Memory B cell (primary cell): ENCODE results near the gene RAI1.
"Not testable (repeated sequence)": the region's sequence is repeated elsewhere in the genome, so short reads cannot be mapped to it uniquely, and the experiment has no call there.

Experiments
- ATAC-seq: fragments of 150-1000 bp; cut with Tn5 transposase; 2 replicates; pipeline ENCODE4 v1.10.0; 2021; ENCODE audit warnings: low read depth, mild to moderate bottlenecking, moderate library complexity
- DNase-seq, 2 donors: peaks; one replicate each; pipeline ENCODE4 v3.0.0; 2022; ENCODE audit warnings: low spot score in 2 of 2
- H3K27ac Mint-ChIP-seq: one replicate; pipeline ENCODE4 v1.8.0; 2022; ENCODE audit warnings: mild to moderate bottlenecking, moderate library complexity, mixed read lengths
- H3K27me3 Mint-ChIP-seq: one replicate; pipeline ENCODE4 v1.8.0; 2022; ENCODE audit warnings: mixed read lengths
- H3K36me3 Mint-ChIP-seq: one replicate; pipeline ENCODE4 v1.8.0; 2022; ENCODE audit warnings: mild to moderate bottlenecking, mixed read lengths
- H3K4me1 Mint-ChIP-seq: one replicate; pipeline ENCODE4 v1.8.0; 2022; ENCODE audit warnings: mixed read lengths
- H3K4me3 Mint-ChIP-seq: one replicate; pipeline ENCODE4 v1.8.0; 2022; ENCODE audit warnings: mild to moderate bottlenecking, moderate library complexity, mixed read lengths
- H3K9me3 Mint-ChIP-seq: one replicate; pipeline ENCODE4 v1.8.0; 2022; ENCODE audit warnings: mixed read lengths

RAI1 gene

DNA sequence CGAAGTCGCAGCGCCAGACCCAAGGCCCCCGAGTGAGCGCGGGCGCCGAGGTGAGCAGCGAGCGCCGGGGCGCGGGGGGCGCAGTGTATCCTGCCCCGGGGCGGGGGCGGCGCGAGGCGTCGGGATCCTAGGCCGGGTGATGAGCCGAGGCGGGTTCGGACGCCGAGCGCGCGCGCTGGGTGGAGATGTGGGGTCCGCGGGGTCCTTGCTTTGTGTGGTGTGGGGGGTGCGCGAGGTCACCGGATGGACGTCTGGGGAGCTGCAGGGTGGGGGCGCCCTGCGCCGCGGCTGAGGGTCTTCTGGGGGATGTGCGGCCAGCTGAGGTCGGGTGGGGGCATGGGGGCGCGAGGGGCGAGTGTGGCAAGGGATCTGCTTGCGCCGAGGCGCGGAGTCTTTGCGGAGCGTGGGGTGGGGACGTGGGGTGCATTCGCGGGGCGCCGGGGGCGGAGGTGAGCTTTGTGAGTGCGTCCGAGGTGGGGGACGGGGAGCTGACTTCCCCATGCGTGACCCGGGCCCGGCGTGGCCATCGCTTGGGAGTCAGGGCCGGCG lies 560 bp downstream of the RAI1 start:
- H3K4me3 Mint-ChIP-seq, result peak overlapping the region; percentile 88
- H3K4me1 Mint-ChIP-seq, result peaks cover 24% of the 10 kb centered on the region

GRCh38 chr17:17682293-17682736 lies 1.1 kb downstream of the RAI1 start:
- H3K9me3 Mint-ChIP-seq, result no peaks in the 10 kb centered on the region

More for the DNA sequence above, 560 bp downstream of the RAI1 start:
- ATAC-seq (peak; percentile 8), DNase-seq (peak; percentile 24 to 63)
- H3K27ac Mint-ChIP-seq, result peak overlapping the region; percentile 93
- no peaks in the 10 kb centered on the region for H3K36me3 Mint-ChIP-seq
- no peaks in the 10 kb centered on the region for H3K9me3 Mint-ChIP-seq
- peaks cover 5% of the 10 kb centered on the region for H3K27me3 Mint-ChIP-seq

GRCh38 chr17:17682737-17683680 lies 1.8 kb downstream of the RAI1 start:
- DNase-seq, result peak in 1 of 2 donors; percentile 50
- H3K4me1 Mint-ChIP-seq, result peaks cover 24% of the 10 kb centered on the region
- no peaks in the 10 kb centered on the region for H3K9me3 Mint-ChIP-seq
- peak overlapping the region; percentile 93 for H3K27ac Mint-ChIP-seq
- H3K27me3 Mint-ChIP-seq, result peaks cover 5% of the 10 kb centered on the region
- H3K4me3 Mint-ChIP-seq, result peak overlapping the region; percentile 88
- peak; percentile 58 for ATAC-seq
- H3K36me3 Mint-ChIP-seq, result no peaks in the 10 kb centered on the region

More at GRCh38 chr17:17682293-17682736, 1.1 kb downstream of the RAI1 start:
- peak; percentile 45 for ATAC-seq
- DNase-seq, result peak; percentile 65 to 77
- peaks cover 25% of the 10 kb centered on the region for H3K4me1 Mint-ChIP-seq
- no peaks in the 10 kb centered on the region for H3K36me3 Mint-ChIP-seq
- H3K27me3 Mint-ChIP-seq, result peaks cover 5% of the 10 kb centered on the region
- peak overlapping the region; percentile 88 for H3K4me3 Mint-ChIP-seq
- H3K27ac Mint-ChIP-seq, result peak overlapping the region; percentile 93

DNA sequence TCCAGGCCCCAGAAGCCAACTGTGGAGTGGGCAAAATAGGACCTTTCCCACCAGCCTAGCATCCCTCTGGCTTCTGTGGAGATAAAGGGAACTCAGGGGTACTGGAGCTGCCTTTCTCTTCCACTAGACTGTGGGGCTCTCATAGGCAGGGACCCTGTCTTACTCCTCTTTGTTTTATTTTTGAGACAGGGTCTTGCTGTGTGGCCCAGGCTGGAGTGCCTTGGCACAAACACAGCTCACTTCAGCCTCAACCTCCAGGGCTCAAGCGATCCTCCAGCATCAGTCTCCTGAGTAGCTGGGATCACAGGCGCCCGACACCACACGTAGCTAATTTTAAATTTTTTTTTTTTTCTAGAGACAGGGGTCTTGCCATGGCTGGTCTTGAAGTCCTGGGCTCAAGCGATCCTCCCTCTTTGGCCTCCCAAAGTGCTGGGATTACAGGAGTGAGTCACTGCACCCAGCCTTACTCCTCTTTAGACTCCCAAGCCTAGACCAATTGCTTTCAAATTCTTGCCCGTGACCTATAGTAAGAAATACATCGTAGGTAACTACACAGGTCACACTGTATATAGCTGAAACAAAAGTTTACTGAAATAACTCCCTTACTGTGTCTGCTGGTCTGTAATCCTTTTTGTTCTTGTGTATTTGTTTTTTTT lies 2.6 kb downstream of the RAI1 start:
- Mint-ChIP-seq H3K4me3 (peak overlapping the region; percentile 88), H3K9me3 (no peaks in the 10 kb centered on the region), H3K27me3 (peaks cover 2% of the 10 kb centered on the region), H3K4me1 (peaks cover 24% of the 10 kb centered on the region), H3K36me3 (no peaks in the 10 kb centered on the region), H3K27ac (peak overlapping the region; percentile 93)
- ATAC-seq (no peak), DNase-seq (no peak)

DNA sequence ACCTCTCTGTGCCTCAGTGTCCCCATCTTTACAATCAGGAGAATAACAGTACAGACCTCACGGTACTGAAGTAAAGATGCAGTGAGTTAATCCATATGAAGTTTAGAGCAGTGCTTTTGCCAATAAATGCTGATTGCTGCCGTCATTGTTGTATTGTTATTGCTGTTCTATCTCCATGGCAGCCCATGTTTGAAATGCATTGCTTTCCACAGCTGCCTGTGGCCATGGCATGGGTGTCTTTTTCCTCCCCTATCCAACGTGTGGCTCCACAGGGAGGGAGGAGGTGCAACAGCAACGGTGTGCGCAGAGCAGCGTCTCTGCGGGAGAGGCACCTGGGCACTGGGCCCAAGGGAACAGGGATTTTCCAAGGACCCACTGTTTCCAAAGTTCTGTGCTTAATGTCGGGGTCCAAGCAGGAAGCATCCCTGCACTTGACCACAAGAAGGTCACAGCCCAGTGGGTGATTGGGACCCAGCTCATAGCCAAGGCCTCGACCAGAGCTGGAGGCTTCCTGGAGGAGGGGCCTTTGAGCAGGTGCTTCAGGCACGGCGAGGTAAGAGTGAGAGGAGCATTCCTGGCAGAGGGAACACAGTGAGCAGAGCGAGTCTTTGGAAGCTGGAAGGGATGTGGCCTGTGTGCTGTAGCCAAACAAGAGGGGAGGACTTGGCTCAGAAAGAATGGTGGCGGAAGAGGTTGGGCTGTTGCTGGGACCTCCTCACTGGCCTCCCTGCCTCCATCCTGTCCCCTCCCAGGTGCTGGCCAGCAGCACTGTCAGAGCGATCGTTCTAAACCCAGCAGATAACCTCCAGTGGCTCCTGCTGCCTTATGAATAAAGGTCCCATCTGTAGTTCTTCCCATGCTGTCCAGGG lies 3.9 kb downstream of the RAI1 start:
- ATAC-seq (no peak), DNase-seq (no peak)
- Mint-ChIP-seq H3K27ac (peak overlapping the region; percentile 50), H3K9me3 (no peaks in the 10 kb centered on the region), H3K4me3 (no peak overlapping the region), H3K36me3 (no peaks in the 10 kb centered on the region), H3K27me3 (peaks cover 2% of the 10 kb centered on the region), H3K4me1 (peaks cover 24% of the 10 kb centered on the region)

DNA sequence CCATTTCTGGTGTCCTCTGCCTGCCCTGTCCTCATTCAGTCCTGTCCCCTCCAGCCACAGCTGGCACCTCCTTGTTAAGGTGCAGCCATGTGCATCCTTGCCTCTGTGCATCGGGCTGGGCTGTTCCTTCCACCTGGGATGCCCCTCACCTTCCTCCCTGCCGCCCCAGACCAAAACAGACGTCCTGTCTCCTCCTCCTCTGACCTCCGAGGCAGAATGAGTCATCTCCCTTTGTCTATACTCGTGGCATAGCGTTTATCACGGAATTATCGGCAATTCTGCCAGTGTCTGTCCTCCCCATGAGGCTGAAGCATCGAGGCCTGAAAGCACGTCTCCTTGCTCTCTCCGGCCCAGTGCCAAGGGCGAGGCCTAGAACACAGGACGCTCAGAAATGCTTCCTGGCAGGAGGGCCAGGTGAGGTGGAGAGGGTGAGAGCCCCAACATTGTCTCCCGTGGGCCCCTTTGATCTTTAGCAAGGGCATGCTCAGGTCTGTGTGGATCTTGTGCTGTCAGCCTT lies 4.6 kb downstream of the RAI1 start:
- DNase-seq (no peak), ATAC-seq (no peak)
- Mint-ChIP-seq H3K27me3 (peaks cover under 1% of the 10 kb centered on the region), H3K4me1 (peaks cover 24% of the 10 kb centered on the region), H3K9me3 (no peaks in the 10 kb centered on the region), H3K4me3 (no peak overlapping the region), H3K36me3 (no peaks in the 10 kb centered on the region), H3K27ac (no peak overlapping the region)

GRCh38 chr17:17689312-17689711 lies 8.1 kb downstream of the RAI1 start:
- Mint-ChIP-seq H3K27me3 (no peaks in the 10 kb centered on the region), H3K4me1 (peaks cover 45% of the 10 kb centered on the region)

DNA sequence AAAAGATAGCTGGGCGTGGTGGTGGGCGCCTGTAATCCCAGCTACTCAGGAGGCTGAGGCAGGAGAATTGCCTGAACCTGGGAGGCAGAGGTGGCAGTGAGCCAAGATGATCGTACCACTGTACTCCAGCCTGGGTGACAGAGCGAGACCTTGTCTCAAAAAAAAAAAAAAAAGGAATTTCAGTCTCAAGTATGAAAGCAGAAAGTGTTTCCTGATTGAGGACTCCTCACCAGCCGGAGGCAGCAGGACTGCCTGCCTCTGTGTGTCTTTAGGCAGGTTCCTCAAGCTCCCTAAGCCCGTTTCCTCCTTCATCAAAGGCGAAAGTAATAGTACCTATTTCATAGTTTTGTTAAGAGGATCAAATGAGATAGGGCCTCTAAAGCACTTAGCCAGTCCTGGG lies 9.0 kb downstream of the RAI1 start:
- H3K27ac Mint-ChIP-seq, result peak overlapping the region; percentile 85
- not testable (repeated sequence) for ATAC-seq, H3K27me3 Mint-ChIP-seq, H3K9me3 Mint-ChIP-seq, H3K36me3 Mint-ChIP-seq, H3K4me3 Mint-ChIP-seq, DNase-seq
- H3K4me1 Mint-ChIP-seq, result peaks cover 47% of the 10 kb centered on the region

More at GRCh38 chr17:17689312-17689711, 8.1 kb downstream of the RAI1 start:
- Mint-ChIP-seq H3K36me3 (no peaks in the 10 kb centered on the region), H3K27ac (no peak overlapping the region), H3K9me3 (no peaks in the 10 kb centered on the region), H3K4me3 (no peak overlapping the region)
- ATAC-seq, result no peak
- no peak for DNase-seq

DNA sequence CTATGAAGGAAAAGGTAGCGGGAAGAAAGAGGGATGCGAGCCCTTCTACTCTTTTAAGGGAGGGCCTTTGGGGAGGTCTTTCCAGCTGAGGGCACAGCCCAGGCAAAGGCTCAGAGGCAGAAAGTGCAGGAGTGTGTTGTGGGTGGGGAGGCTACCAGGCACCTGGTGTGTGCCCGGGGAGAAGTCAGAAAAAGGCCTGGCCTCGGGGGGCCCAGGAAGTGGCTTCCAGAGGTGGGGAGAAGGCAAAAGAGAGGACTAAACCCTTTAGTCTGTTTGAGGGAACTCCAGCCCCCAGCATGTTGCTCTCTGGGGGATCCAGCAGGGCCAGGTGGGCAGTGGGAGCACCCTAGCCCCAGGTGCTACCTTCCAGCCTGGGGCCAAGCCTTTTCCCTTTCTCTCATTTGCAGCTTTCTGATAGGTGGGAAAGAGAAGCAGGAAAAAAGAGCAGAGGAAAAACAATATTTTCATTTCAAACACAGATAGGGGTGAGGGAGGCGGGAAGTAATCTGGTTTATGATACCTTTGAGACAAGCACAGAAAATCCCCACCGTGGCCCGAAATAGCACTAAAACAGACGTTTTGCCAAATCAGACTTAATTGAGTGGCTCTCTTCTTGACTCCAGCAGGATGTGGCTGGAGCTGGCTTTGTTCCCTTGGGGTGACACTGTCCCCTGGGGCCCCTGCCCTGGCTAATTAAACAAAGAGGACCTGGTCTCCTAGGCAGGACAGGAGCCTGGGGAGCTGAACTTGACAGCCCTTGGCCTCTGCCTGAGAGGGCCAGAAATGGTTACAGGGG lies 10.4 kb downstream of the RAI1 start:
- Mint-ChIP-seq H3K27ac (peak overlapping the region; percentile 85), H3K9me3 (no peaks in the 10 kb centered on the region), H3K4me1 (peaks cover 44% of the 10 kb centered on the region), H3K27me3 (no peaks in the 10 kb centered on the region), H3K36me3 (no peaks in the 10 kb centered on the region), H3K4me3 (no peak overlapping the region)
- ATAC-seq (no peak), DNase-seq (no peak)

DNA sequence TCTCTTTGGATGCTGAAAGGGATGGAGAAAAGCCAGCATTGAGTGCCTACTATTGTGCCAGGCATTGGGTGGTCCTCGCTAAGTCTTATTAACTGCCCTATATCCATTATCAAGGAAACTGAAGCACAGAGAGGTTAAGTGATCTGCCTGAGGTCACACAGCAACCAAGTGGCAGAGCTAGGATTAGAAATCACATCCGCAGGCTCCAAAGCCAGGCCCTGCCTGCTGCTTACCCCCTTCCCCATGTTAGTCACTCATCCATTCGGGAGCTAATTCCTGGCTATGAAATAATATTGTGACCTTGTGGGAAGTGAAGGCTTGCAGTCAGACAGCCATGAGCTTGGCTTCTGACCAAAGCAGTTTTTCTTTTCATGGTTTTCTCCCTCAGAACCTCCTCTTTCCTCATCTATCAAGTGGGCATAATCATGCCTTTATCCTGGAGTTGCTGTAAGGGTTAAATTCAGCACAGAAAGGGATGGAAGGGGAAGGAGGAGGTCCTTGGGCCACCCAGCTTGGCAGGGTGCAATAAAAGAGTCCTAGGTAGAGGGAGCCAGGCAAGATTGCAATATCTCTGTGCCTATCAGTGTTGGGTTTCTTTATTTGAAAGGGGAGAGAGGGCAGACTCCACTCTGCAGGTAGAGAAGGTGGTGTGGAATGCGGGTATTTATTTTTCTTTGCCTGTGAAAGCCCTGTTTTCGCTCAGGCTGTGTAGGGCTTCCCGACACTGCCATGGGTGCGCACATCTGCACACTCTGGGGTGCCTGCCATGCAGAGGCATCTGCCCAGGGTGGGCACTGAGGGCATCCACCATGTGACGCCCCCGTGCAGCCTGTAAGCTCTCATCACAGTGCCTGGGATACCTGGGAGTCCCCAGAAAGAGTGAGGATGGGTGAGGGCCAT lies 11.3 kb downstream of the RAI1 start:
- Mint-ChIP-seq H3K27me3 (no peaks in the 10 kb centered on the region), H3K4me1 (peaks cover 44% of the 10 kb centered on the region), H3K27ac (peak overlapping the region; percentile 98), H3K4me3 (peak overlapping the region; percentile 56), H3K9me3 (no peaks in the 10 kb centered on the region), H3K36me3 (no peaks in the 10 kb centered on the region)
- ATAC-seq (no peak), DNase-seq (no peak)

- H3K4me3 Mint-ChIP-seq, result peak overlapping the region; percentile 86
- DNase-seq, result peak in 1 of 2 donors; percentile 39
- no peaks in the 10 kb centered on the region for H3K36me3 Mint-ChIP-seq
- peaks cover 45% of the 10 kb centered on the region for H3K4me1 Mint-ChIP-seq
- no peaks in the 10 kb centered on the region for H3K27me3 Mint-ChIP-seq
- no peaks in the 10 kb centered on the region for H3K9me3 Mint-ChIP-seq
- peak overlapping the region; percentile 98 for H3K27ac Mint-ChIP-seq
- ATAC-seq, result no peak
Observed at GRCh38 chr17:17693253-17694168, 12.3 kb downstream of the RAI1 start.
